Activated T-cell treated with anti-CD3 and anti-CD28 coated beads for 4 hours (primary cell): ENCODE measurements around the gene SCNN1B.
"Not testable (repeated sequence)": the region's sequence is repeated elsewhere in the genome, so short reads cannot be mapped to it uniquely, and the experiment has no call there.

ENCODE experiments used
- DNase-seq: peaks from one replicate; pipeline ENCODE4 v3.0.0-alpha.2; 2020

The SCNN1B gene

DNA sequence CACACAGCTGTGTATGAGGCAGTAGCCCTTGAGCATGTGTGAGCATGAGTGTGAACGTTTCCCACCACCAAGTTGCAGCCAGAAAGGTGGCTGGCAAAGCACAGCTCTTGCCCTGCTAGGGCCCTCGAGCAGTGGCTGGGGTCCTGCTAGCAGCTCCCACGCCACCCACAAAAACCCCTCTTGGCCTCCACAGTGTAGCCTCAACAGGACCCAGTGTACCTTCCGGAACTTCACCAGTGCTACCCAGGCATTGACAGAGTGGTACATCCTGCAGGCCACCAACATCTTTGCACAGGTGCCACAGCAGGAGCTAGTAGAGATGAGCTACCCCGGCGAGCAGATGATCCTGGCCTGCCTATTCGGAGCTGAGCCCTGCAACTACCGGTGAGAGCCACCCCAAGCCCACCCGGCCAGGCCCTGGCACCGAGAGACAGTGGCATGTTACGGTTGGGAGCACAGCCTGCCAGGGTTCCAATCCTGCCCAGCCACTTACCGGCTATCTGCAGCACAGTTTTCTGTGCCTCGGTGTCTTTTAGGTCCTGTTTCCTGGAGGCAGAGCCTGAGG, 53.1 kb downstream of the SCNN1B start:
- DNase-seq, result no peak

- DNase-seq, result no peak
Observed at GRCh38 chr16:23356941-23357340, 54.8 kb downstream of the SCNN1B start.

GRCh38 chr16:23357761-23358290, 55.7 kb downstream of the SCNN1B start:
- no peak for DNase-seq

DNA sequence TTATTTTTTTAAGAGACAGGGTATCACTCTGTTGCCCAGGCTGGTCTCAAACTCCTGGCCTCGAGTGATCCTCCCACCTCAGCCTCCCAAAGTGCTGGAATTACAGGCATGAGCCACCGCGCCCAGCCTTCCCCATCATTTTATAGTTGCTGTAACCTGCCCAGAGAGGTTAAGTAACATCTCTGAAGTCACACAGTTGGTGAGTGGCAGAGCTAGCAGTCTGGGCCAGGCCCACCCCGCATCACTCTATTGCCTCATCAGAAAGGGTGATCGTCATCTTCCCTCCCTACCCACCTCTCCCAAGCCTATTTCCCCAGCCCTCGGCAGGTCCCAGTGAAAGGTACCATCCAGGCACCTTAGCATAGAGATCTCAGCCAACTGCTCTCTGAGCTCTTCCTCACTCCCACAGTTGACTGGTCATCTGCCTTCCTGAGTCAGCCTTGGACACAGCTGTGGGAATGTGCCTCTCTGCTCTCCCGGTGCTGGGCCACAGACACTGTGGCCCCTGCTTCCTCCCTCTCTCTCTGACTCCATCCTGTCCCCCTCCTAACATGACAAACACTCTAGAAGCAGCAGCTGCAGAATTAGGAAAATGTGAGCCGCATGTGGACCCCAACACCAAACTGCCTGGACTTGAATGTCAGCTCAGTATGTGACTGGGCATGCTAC, 57.1 kb downstream of the SCNN1B start:
- DNase-seq, result no peak

DNA sequence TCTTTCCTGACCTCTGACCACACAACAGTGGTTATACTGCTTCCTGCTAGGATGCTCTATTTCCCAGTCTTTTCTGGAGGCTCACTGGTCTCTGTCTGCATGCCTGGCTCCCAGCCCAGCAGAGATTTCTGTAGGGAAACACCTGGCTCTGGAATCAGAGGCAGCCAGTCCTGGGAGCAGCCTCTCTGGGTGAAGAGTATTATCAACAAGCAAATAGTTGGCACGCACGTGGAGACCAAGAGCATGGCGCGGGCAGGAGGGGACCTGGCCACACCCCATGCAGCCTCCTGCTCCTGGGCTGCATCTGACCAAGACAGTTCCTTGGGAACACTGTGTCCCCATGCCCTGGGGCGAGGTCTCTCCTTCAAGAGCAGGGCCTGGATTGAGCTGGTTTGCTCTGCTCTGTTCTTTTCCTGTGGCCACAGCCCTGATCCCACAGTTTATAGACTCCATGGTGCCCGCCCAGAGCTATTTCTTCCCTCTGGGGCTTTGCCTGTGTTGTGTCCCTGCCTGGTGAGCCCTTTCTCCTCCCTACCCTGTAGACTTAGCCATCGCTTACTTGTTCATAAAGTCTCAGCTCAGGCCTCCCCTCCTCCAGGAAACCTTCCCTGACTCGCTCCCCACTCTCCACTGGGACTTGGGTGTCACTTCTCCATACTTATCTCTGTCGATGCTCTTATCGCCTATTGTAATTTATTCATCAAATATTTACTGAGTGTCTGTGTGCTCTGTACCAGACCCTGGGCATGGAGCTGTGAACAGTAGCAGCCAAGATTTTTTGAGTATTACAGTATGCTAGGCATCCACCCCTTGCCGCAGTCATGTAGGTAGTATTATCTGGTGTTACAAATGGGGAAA, 60.6 kb downstream of the SCNN1B start:
- no peak for DNase-seq

GRCh38 chr16:23365602-23366240, 63.6 kb downstream of the SCNN1B start:
- no peak for DNase-seq

DNA sequence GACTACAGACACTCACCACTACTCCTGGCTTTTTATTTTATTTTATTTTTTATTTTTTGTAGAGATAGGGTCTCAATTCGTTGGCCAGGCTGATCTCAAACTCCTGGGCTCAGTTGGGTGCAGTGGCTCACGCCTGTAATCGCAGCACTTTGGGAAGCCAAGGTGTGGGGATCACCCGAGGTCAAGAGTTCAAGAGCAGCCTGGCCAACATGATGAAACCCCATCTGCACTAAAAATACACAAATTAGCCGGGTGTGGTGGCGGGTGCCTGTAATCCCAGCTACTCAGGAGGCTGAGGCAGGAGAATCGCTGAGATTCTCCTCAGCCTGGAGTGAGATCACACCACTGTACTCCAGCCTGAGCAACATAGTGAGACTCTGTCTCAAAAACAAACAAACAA, 64.2 kb downstream of the SCNN1B start:
- DNase-seq, result not testable (repeated sequence)

GRCh38 chr16:23367564-23367963, 65.5 kb downstream of the SCNN1B start:
- DNase-seq, result no peak

DNA sequence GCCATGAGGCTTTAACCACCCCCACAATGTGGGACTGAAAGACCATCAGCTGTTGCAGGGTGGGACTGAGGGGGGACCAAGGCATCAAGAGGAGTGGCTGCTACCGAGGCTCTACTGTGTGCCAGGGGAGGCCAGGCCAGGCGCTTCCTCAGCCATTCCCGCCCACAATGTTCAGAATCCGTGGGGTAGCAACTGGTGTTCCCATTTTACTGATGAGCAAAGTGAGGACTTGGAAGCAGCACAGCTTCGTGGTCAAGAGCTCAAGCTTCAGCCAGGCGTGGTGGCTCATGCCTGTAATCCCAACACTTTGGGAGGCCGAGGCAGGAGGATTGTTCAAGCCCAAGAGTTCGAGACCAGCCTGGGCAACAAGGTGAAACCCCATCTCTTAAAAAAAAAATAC, 65.9 kb downstream of the SCNN1B start:
- no peak for DNase-seq

DNA sequence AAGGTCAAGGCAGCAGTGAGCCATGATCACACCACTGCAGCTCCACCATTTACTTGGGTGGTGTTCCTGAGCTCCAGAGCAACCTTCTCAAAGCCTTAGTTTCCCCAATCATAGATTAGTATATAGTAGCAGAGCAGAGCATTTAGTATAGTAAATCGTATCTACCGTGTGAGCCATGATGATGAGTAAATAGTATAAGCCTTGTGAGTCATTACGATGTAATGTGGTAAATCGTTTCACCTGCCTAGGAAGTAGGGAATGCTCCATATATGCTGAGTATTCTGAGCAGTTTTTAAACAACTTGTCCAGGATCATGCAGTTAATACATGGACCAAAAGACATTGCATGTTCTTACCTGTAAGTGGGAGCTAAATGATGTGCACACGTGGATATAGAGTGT, 66.4 kb downstream of the SCNN1B start:
- DNase-seq, result no peak

DNA sequence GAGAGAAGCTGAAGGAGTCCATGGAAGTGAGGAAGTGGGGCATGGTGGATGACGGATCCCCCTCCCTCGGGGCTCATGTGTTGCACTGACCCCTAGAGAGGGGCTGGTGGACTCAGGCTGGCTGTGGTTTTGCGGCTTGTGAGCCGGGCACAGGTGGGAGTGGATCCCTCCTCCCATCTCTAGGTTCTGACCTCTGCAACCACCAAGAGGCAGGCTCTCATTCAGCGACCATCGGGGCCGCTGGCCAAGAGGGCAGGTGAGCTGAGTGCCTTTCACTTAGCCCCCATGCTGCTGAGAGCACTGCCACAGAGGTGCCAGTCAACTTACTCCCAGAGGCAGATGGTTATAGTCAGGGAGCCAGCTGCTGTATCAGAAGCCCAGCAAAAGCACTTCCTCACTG, 67.3 kb downstream of the SCNN1B start:
- DNase-seq, result no peak

DNA sequence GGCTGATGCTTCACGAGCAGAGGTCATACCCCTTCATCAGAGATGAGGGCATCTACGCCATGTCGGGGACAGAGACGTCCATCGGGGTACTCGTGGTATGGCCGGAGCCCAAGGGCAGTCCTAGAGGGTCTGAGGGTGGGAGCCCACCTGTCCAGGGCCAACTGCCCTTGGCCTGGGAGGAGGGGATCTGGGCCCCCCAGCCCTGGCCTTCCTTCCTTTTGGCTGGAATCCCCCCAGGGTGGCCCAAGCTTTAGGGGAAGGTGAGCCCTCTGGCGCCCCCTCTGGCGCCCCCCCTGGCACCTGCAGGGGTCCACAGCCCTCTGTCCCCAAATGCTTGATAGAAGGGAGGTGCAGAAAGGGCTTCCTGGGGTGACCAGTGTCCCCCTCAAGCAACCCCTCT, 69.3 kb downstream of the SCNN1B start:
- DNase-seq, result no peak

DNA sequence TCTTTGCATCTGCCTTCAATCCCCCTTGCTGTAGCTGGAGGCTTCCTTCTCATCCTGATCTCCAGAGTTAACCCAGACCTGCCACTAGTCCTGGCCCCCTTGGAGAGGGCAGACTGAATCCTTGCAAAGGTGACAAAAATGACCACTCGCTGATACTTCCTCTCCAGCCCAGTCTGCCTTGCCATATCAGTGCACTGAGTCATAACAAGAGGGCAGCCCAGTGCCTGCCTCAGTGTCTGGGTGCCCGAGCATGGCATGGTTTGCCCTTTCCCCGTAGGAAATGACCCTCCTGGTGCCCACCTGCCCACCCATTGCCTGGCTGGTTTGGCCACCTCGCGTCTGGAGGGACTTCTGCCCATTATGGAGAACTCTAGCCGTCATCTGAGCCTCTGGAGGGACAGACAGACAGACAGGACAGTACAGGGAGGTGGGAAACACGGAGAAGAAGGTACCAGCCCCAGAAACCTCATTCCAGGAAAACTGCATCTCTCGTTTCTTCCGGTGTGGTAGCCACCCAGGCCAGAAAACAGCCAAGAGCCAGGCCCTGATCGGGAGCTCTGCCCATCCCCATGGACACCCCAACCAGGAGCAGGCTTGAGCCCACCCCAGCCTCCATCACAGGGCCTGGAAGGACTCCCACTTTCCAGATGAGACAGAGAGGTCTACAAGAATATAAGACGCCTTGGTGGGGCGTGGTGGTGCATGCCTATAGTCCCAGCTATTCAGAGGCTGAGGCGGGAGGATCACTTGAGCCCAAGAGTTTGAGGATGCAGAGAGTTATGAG, 71.5 kb downstream of the SCNN1B start:
- DNase-seq, result no peak

GRCh38 chr16:23374721-23375510, 72.8 kb downstream of the SCNN1B start:
- DNase-seq, result no peak

DNA sequence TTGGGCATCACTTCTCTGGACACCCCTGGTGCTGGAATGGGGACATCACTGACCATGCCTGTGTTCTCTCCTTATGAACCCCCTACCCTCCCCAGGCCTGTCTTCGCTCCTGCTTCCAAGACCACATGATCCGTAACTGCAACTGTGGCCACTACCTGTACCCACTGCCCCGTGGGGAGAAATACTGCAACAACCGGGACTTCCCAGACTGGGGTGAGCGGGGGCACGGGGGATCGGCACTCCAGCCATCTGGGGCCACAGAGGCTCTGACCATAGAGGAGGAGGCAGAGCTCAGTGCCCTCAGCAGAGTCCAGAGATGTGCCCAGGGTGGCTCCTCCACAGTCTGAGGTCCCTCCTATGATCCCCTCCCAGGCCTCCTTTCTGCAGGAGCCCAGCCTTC, 73.5 kb downstream of the SCNN1B start:
- no peak for DNase-seq

GRCh38 chr16:23377071-23377931, 75.2 kb downstream of the SCNN1B start:
- DNase-seq, result no peak

DNA sequence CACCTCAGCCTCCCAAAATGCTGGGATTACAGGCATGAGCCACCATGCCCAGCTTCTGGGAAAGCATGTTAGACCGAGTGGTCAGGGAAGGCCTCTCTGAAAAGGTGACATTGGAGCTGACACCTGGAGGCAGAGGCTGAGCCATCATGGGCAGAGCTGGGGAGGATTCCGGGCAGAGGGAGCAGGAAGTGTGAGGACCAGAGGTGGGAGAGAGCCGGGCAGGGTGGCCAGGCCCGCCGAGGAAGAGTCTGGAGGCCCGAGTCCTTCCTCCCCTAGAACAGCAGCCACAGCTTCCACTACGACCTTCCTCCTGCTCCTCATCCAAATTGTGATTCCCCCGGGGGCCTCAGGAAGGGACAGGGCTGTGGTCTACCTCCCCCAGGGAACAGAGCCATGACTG, 76.2 kb downstream of the SCNN1B start:
- no peak for DNase-seq

DNA sequence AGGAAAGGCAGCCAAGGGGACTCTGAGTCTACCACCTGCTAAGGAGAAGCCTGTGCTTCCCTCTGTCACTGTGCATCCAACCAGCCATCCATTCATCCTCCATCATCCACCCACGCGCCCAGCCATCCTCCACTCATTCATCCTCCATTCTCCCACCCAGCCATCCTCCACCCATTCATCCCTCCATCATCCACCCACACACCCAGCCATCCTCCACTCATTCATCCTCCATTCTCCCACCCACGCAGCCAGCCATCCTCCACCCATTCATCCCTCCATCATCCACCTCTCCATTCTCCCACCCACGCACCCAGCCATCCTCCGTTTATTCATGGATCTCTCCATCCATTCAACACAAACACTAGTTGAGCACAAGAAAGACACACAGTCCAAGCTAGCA, 76.8 kb downstream of the SCNN1B start:
- DNase-seq, result no peak

DNA sequence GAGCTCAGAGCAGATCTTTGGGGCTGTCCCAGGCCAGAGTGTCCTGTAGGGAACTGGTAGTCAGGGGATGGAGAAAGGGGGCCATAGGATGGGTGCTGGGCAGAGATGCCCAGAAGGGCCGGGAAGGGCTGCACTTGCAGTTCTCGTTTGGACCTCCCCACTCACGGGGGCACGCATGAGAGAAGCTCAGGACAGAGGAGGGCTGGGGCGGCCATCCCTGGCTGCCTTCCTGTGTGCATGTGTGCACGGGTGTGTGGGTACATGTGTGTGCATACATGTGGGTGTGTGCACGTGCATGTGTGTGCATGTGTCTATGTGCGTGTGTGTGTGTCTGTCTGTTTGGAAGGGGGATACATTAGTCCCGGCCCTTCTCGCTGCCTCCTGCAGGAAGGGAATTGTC, 77.6 kb downstream of the SCNN1B start:
- no peak for DNase-seq

DNA sequence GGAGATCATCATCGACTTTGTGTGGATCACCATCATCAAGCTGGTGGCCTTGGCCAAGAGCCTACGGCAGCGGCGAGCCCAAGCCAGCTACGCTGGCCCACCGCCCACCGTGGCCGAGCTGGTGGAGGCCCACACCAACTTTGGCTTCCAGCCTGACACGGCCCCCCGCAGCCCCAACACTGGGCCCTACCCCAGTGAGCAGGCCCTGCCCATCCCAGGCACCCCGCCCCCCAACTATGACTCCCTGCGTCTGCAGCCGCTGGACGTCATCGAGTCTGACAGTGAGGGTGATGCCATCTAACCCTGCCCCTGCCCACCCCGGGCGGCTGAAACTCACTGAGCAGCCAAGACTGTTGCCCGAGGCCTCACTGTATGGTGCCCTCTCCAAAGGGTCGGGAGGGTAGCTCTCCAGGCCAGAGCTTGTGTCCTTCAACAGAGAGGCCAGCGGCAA, 78.4 kb downstream of the SCNN1B start:
- DNase-seq, result no peak

DNA sequence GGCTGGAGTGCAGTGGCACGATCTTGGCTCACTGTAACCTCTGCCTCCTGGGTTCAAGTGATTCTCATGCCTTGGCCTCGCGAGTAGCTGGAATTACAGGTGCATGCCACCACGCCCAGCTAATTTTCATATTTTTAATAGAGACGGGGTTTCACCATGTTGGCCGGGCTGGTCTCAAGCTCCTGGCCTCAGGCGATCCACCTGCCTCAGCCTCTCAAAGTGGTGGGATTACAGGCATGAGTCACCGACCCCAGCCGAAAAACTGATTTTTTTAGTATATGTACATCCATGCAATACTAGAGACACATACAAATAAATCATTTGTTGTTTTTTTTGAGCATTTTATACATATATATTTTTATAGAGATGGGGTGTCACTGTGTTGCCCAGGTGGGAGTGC, 79.6 kb downstream of the SCNN1B start:
- DNase-seq, result not testable (repeated sequence)
